ENCODE measurements around the gene AQP12A. TPM values are rescaled to one million over a fixed set of nuclear protein-coding genes. Genes with fewer than 3 reads are reported as not detected.

Gene AQP12A
- total and polyA plus RNA-seq, 9 donors = 0.27 to 1.4 (median 0.86) TPM; not detected in 2

DNA sequence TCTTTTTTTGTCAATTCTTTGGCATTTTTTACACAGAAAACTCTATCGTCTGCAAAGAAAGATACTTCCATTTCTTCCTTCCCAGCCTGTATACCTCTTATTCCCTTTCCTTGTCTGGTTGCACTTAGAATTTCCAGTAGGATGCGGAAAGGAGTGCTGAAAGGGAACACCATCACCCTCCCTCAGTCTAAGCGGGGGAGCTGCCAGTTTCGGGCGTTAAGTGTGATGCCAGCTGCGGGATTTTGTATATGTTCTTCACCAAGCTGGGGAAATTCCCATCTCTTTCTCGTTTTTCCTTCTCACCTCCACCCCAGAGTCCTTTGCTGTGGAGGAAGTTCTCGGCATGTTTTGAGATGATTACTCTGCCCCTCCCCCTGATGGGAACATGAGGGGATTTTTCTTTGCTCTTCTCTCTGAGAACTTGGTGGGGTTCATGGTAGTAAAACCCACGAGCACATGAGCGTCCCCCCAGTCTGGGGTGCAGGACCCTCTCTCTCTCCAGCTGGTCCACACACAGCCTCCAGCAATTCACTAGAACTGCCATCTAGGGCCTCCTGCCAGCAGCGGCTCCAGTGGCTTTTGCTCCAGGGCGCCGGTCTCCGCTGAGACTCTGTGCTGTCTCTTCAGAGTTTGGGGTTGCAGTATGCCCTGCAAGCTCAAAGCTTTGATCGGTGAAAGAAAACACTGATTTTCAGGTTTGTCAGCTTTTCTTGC lies 15.5 kb downstream of the AQP12A start:
- H3K27me3 ChIP-seq (ENCODE audit: control insufficient read depth, insufficient read depth, low read length) = peaks cover 15% of the 10 kb centered on the region
- H3K4me3 ChIP-seq (ENCODE audit: low read length) = no peak overlapping the region
- H3K4me1 ChIP-seq (ENCODE audit: control insufficient read depth, insufficient read depth, low read length) = no peaks in the 10 kb centered on the region
- H3K9me3 ChIP-seq (replicated peaks; ENCODE audit: control insufficient read depth, low read depth, low read length) = no peaks in the 10 kb centered on the region
- H3K36me3 ChIP-seq (ENCODE audit: control insufficient read depth, insufficient read depth, low read length) = no peaks in the 10 kb centered on the region
- WGBS (ENCODE audit: insufficient coverage) = 67% methylated on average over 5 of the region's 15 CpGs
- no peak overlapping the region for H3K27ac ChIP-seq (ENCODE audit: low read length)
- no peak for DNase-seq

DNA sequence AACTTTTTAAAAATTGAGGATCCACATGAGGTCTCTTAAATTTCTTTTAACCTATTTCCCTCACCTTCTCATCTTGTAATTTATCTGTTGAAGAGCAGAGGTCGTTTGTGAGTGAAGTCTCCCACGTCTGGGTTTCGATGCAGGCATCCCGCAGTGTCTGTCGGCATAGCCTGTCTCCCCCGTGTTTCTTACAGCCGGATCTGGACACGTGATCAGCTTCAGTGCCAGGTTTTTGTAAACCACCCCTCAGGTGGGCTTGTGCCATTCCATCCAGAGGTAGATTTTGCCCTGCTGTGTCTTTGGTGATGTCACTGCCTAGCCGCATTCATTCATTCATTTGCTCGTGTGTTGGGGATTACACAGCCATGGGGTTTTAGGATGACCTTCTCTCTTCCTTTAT lies 16.2 kb downstream of the AQP12A start:
- Histone ChIP-seq H3K27me3 (ENCODE audit: control insufficient read depth, insufficient read depth, low read length) (peaks cover 13% of the 10 kb centered on the region), H3K4me3 (ENCODE audit: low read length) (no peak overlapping the region), H3K9me3 (replicated peaks; ENCODE audit: control insufficient read depth, low read depth, low read length) (no peaks in the 10 kb centered on the region), H3K36me3 (ENCODE audit: control insufficient read depth, insufficient read depth, low read length) (no peaks in the 10 kb centered on the region), H3K4me1 (ENCODE audit: control insufficient read depth, insufficient read depth, low read length) (no peaks in the 10 kb centered on the region), H3K27ac (ENCODE audit: low read length) (no peak overlapping the region)
- no peak for DNase-seq
- WGBS (ENCODE audit: insufficient coverage) = 48% methylated on average over 3 of the region's 10 CpGs

GRCh38 chr2:240708457-240708856 lies 16.8 kb downstream of the AQP12A start:
- peaks cover 11% of the 10 kb centered on the region for H3K27me3 ChIP-seq (ENCODE audit: control insufficient read depth, insufficient read depth, low read length)
- no peak overlapping the region for H3K27ac ChIP-seq (ENCODE audit: low read length)
- 77% methylated on average over 4 of the region's 7 CpGs for WGBS (ENCODE audit: insufficient coverage)
- no peaks in the 10 kb centered on the region for H3K4me1 ChIP-seq (ENCODE audit: control insufficient read depth, insufficient read depth, low read length)
- H3K4me3 ChIP-seq (ENCODE audit: low read length) = no peak overlapping the region
- no peaks in the 10 kb centered on the region for H3K9me3 ChIP-seq (replicated peaks; ENCODE audit: control insufficient read depth, low read depth, low read length)
- no peaks in the 10 kb centered on the region for H3K36me3 ChIP-seq (ENCODE audit: control insufficient read depth, insufficient read depth, low read length)
- no peak for DNase-seq

DNA sequence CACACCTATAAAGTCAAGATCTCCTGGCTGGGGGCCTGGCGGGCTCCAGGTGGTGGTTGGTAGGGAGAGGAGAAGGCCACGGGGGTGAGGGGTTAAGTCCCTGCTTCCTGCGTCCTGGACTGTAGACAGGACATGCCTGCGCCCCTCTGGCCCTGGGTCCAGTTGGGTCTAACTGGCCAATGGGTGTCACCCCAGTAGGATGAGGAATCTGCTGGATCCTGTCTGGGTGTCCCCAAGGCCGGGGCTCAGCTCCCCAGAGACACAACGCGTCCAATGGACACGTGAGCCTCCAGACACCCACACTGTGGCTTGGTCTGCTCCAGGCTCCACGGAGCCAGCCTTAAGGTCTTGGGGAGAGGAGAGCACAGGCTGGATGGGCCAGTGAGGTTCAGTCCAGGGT lies 19.6 kb downstream of the AQP12A start:
- peaks cover 11% of the 10 kb centered on the region for H3K27me3 ChIP-seq (ENCODE audit: control insufficient read depth, insufficient read depth, low read length)

DNA sequence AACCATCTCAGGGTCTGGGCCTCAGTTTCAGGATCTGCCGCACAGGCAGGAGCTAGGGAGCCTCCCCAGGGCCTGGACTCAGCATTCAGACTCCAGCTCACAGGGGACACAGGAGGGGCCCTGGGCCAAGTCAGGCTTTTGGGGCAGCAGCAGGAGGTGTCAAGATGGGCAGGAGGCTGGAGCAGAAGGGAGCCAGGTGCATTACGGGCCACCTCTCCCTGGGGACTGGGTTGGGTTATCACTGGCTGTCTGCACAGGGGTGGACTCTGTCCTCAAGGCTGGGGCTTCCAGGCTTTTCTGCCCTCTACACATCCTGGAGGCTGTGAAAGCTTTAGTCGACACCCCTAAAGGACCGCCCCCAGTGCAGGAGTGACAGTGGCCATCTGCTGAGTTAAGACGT lies 20.0 kb downstream of the AQP12A start:
- DNase-seq = no peak
- 75% methylated on average over 4 of the region's 5 CpGs for WGBS (ENCODE audit: insufficient coverage)
- Histone ChIP-seq H3K9me3 (replicated peaks; ENCODE audit: control insufficient read depth, low read depth, low read length) (no peaks in the 10 kb centered on the region), H3K4me1 (ENCODE audit: control insufficient read depth, insufficient read depth, low read length) (no peaks in the 10 kb centered on the region), H3K27ac (ENCODE audit: low read length) (no peak overlapping the region), H3K4me3 (ENCODE audit: low read length) (no peak overlapping the region), H3K36me3 (ENCODE audit: control insufficient read depth, insufficient read depth, low read length) (no peaks in the 10 kb centered on the region), H3K27me3 (ENCODE audit: control insufficient read depth, insufficient read depth, low read length) (peaks cover 11% of the 10 kb centered on the region)

More for the DNA sequence above, 19.6 kb downstream of the AQP12A start:
- Histone ChIP-seq H3K4me3 (ENCODE audit: low read length) (no peak overlapping the region), H3K27ac (ENCODE audit: low read length) (no peak overlapping the region), H3K36me3 (ENCODE audit: control insufficient read depth, insufficient read depth, low read length) (no peaks in the 10 kb centered on the region), H3K4me1 (ENCODE audit: control insufficient read depth, insufficient read depth, low read length) (no peaks in the 10 kb centered on the region), H3K9me3 (replicated peaks; ENCODE audit: control insufficient read depth, low read depth, low read length) (no peaks in the 10 kb centered on the region)
- DNase-seq = no peak
- WGBS (ENCODE audit: insufficient coverage) = 82% methylated on average over 8 of the region's 9 CpGs

DNA sequence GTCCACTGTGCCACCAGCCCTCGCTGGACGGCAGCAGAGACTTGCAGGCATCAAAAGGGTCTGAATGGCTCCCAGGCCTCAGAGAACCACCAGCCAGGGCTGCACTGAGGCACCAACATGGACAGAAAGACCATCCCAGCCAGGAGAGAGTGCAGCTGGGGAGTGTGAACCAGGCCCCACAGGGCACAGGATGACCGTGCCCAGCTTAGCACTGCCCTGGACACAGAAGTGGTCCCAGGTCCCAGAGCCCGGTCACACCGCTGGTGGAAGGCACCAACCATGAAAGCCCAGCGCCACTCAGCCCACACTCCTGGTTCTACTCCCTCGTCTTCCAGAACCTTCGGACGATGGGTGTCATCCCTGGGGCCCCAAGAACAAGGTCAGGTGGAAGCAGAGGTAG lies 20.5 kb downstream of the AQP12A start:
- Histone ChIP-seq H3K27ac (ENCODE audit: low read length) (no peak overlapping the region), H3K9me3 (replicated peaks; ENCODE audit: control insufficient read depth, low read depth, low read length) (no peaks in the 10 kb centered on the region), H3K27me3 (ENCODE audit: control insufficient read depth, insufficient read depth, low read length) (peaks cover 11% of the 10 kb centered on the region), H3K36me3 (ENCODE audit: control insufficient read depth, insufficient read depth, low read length) (no peaks in the 10 kb centered on the region), H3K4me3 (ENCODE audit: low read length) (no peak overlapping the region), H3K4me1 (ENCODE audit: control insufficient read depth, insufficient read depth, low read length) (no peaks in the 10 kb centered on the region)
- 65% methylated on average over 3 of the region's 9 CpGs for WGBS (ENCODE audit: insufficient coverage)
- no peak for DNase-seq

DNA sequence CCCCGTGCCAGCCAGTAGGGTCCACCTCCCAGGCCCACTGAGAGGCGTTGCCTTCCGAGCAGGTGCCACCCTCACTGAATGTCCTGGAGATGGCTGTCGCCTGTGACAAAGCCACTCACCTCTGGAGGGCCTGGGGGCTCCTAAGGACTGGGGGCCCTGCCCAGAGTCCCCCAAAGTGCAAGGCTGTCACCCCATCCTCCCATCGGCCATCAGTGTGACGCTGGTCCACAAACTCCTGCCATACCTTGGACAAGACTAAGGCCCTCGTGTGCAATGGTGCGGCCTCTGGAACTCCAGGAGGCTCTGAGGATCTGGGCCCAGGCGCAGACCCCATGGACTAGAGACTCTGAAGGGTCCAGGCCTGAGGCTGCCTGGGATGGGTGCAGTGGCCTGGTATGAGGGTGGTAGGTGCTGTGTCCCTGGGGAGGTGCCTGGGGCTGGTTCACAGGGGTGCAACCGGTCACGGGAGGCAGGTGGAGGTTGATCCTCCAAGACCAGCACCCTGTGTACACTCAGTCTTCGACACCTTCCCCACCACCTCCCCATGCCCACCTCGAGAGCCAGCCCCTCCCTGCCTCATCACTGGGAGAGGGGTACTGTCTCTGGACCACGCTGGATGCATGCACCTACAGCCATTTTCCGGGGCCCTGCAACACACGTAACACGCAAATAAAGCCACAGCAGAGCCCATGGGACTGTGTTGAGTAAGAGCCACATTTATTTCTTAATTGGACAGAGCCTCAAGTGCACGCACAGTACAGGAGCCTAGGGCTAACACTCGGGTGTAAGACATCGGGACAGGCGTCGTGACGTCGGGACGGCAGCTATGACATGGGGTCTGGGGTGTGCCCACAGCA lies 21.6 kb downstream of the AQP12A start:
- 76% methylated on average over 23 of the region's 25 CpGs for WGBS (ENCODE audit: insufficient coverage)
- no peaks in the 10 kb centered on the region for H3K36me3 ChIP-seq (ENCODE audit: control insufficient read depth, insufficient read depth, low read length)
- no peak overlapping the region for H3K27ac ChIP-seq (ENCODE audit: low read length)
- peaks cover 3% of the 10 kb centered on the region for H3K27me3 ChIP-seq (ENCODE audit: control insufficient read depth, insufficient read depth, low read length)
- DNase-seq = no peak
- H3K4me1 ChIP-seq (ENCODE audit: control insufficient read depth, insufficient read depth, low read length) = no peaks in the 10 kb centered on the region
- no peak overlapping the region for H3K4me3 ChIP-seq (ENCODE audit: low read length)
- no peaks in the 10 kb centered on the region for H3K9me3 ChIP-seq (replicated peaks; ENCODE audit: control insufficient read depth, low read depth, low read length)

GRCh38 chr2:240713928-240714746 lies 22.5 kb downstream of the AQP12A start:
- Histone ChIP-seq H3K36me3 (ENCODE audit: control insufficient read depth, insufficient read depth, low read length) (no peaks in the 10 kb centered on the region), H3K4me3 (ENCODE audit: low read length) (no peak overlapping the region), H3K9me3 (replicated peaks; ENCODE audit: control insufficient read depth, low read depth, low read length) (no peaks in the 10 kb centered on the region), H3K27ac (ENCODE audit: low read length) (no peak overlapping the region), H3K27me3 (ENCODE audit: control insufficient read depth, insufficient read depth, low read length) (peaks cover 3% of the 10 kb centered on the region), H3K4me1 (ENCODE audit: control insufficient read depth, insufficient read depth, low read length) (no peaks in the 10 kb centered on the region)
- no peak for DNase-seq
- WGBS (ENCODE audit: insufficient coverage) = 46% methylated on average over 19 of the region's 26 CpGs

GRCh38 chr2:240714747-240715725 lies 23.4 kb downstream of the AQP12A start:
- 61% methylated on average over 21 of the region's 23 CpGs for WGBS (ENCODE audit: insufficient coverage)
- Histone ChIP-seq H3K27me3 (ENCODE audit: control insufficient read depth, insufficient read depth, low read length) (no peaks in the 10 kb centered on the region), H3K4me3 (ENCODE audit: low read length) (no peak overlapping the region), H3K4me1 (ENCODE audit: control insufficient read depth, insufficient read depth, low read length) (no peaks in the 10 kb centered on the region), H3K27ac (ENCODE audit: low read length) (no peak overlapping the region), H3K36me3 (ENCODE audit: control insufficient read depth, insufficient read depth, low read length) (no peaks in the 10 kb centered on the region), H3K9me3 (replicated peaks; ENCODE audit: control insufficient read depth, low read depth, low read length) (no peaks in the 10 kb centered on the region)
- DNase-seq = no peak

All from muscle of leg (tissue), 11 donors.